Sigmoid colon (tissue), 4 donors: ENCODE data around the gene CDC34.

Experiments
- CTCF ChIP-seq, 4 experiments: fragments of 450-650 bp in 3 of 4; fragments of 200-600 bp in 1 of 4; IDR thresholded peaks; one replicate each; pipeline ENCODE4 v1.5.1; 2016 to 2019; ENCODE audit warnings: antibody characterized with exemption in 4 of 4, mild to moderate bottlenecking in 3 of 4, moderate library complexity in 2 of 4
- EP300 ChIP-seq, 4 donors: sonication (generic); formaldehyde crosslinking; IDR thresholded peaks; one replicate each; pipeline ENCODE4 v1.6.1; 2017; ENCODE audit warnings: antibody characterized with exemption in 4 of 4
- POLR2A ChIP-seq, 2 donors: fragments of 450-650 bp; IDR thresholded peaks; one replicate each; pipeline ENCODE4 v1.6.1; 2016; ENCODE audit warnings: antibody characterized with exemption in 2 of 2, mild to moderate bottlenecking in 2 of 2, moderate library complexity in 2 of 2

DNA sequence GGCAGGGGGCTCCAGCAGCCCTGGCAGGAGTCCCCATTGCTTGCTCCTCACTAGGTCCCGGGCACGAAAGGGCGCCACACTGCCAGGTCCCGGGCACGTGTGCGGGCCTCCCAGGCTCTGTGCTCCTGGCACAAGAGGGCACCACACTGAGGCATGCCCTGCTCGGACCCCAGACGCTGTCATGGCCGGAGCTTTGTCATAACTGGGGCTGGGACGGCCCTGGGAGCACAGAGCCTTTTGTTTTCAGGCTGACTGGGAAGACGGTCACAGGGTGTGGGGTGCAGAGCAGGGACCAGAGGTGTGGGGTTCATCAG lies 48.2 kb downstream of the CDC34 start:
- no peak for TF ChIP-seq POLR2A (IDR thresholded peaks at IDR 0.05)
- no peak for TF ChIP-seq EP300 (IDR thresholded peaks at IDR 0.05)
- no peak for TF ChIP-seq CTCF (IDR thresholded peaks at IDR 0.05)
